ENCODE measurements around the gene MATCAP1. TPM values are rescaled to one million over a fixed set of nuclear protein-coding genes. Genes with fewer than 3 reads are reported as not detected.

MATCAP1 gene
- total and polyA plus RNA-seq, 2 of the 8 experiments (the other 6 are each of a cell fraction or from before 2014, with no cell fraction given), result 22.9 to 27.5 TPM

DNA sequence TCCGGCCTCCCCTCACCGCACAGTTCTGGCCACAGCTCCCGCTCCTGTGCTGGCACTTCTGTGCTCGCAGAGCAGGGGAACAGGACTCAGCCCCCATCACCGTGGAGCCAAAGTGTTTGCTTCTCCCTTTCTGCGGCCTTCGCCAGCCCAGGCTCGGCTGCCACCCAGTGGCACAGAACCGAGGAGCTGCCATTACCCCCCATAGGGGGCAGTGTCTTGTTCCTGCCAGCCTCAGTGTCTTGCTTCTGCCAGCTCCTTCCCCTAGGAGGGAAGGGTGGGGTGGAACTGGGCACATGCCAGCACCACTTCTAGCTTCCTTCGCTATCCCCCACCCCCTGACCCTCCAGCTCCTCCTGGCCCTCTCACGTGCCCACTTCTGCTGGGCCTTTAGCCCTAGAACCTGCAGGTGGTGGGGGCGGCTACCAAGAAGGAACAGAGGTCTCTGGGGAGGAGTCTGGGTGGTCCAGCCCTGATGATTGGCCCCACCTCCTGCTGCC, 14.5 kb upstream of the MATCAP1 start (continued):
- TF ChIP-seq, protein P1, sequence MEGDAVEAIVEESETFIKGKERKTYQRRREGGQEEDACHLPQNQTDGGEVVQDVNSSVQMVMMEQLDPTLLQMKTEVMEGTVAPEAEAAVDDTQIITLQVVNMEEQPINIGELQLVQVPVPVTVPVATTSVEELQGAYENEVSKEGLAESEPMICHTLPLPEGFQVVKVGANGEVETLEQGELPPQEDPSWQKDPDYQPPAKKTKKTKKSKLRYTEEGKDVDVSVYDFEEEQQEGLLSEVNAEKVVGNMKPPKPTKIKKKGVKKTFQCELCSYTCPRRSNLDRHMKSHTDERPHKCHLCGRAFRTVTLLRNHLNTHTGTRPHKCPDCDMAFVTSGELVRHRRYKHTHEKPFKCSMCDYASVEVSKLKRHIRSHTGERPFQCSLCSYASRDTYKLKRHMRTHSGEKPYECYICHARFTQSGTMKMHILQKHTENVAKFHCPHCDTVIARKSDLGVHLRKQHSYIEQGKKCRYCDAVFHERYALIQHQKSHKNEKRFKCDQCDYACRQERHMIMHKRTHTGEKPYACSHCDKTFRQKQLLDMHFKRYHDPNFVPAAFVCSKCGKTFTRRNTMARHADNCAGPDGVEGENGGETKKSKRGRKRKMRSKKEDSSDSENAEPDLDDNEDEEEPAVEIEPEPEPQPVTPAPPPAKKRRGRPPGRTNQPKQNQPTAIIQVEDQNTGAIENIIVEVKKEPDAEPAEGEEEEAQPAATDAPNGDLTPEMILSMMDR (IDR thresholded peaks at IDR 0.05; ENCODE audit: control extremely low read depth in 1 of 3, insufficient read depth in 1 of 3, low read depth in 1 of 3, low read length in 3 of 3), result peak; percentile 65 to 98 (median 68)
- no peak; the same call in 1 of the 2 replicates for TF ChIP-seq POLR2AphosphoS5 (IDR thresholded peaks at IDR 0.05; ENCODE audit: low read depth, low read length)
- TF ChIP-seq JUN (IDR thresholded peaks at IDR 0.05; ENCODE audit: low read depth, low read length), result no peak
- TF ChIP-seq HDAC2 (IDR thresholded peaks at IDR 0.05; ENCODE audit: borderline replicate concordance in 1 of 2, low read depth in 2 of 2, low read length in 2 of 2), result no peak
- no peak for TF ChIP-seq CHD2 (IDR thresholded peaks at IDR 0.05; ENCODE audit: low read length)
